ENCODE results near the gene GSTCD.
"Not testable (repeated sequence)": the region's sequence is repeated elsewhere in the genome, so short reads cannot be mapped to it uniquely, and the experiment has no call there.

The GSTCD gene

GRCh38 chr4:105708181-105709080, at the start of gene GSTCD, which contains the start of gene INTS12:
GSTCD (plus strand) TSS chr4:105708784; CDS start chr4:105717614, 8,830 bp downstream.
INTS12 (minus strand) TSS chr4:105708689; CDS start chr4:105700005, 8,684 bp downstream.
- peak; percentile 85 for DNase-seq (ENCODE audit: low read depth)

GRCh38 chr4:105659190-105659589, 49.4 kb upstream of the GSTCD start:
- no peak for DNase-seq (ENCODE audit: low read depth)

- no peak for DNase-seq (ENCODE audit: low read depth)
These were observed 47.6 kb upstream of the GSTCD start for GRCh38 chr4:105661028-105661427.

- DNase-seq (ENCODE audit: low read depth): no peak
These were observed 45.5 kb upstream of the GSTCD start for GRCh38 chr4:105662935-105663675.

- DNase-seq (ENCODE audit: low read depth): peak; percentile 3
These were observed 41.9 kb upstream of the GSTCD start for GRCh38 chr4:105666693-105667092.

- DNase-seq (ENCODE audit: low read depth): no peak
These were observed 37.9 kb upstream of the GSTCD start for GRCh38 chr4:105670684-105671083.

GRCh38 chr4:105671301-105671700, 37.3 kb upstream of the GSTCD start:
- no peak for DNase-seq (ENCODE audit: low read depth)

GRCh38 chr4:105674011-105674410, 34.6 kb upstream of the GSTCD start:
- DNase-seq (ENCODE audit: low read depth): no peak

GRCh38 chr4:105677709-105678108, 30.9 kb upstream of the GSTCD start:
- no peak for DNase-seq (ENCODE audit: low read depth)

- no peak for DNase-seq (ENCODE audit: low read depth)
These were observed 29.4 kb upstream of the GSTCD start for GRCh38 chr4:105679186-105679585.

- DNase-seq (ENCODE audit: low read depth): no peak
These were observed 25.5 kb upstream of the GSTCD start for GRCh38 chr4:105683038-105683437.

GRCh38 chr4:105686571-105686970, 22.0 kb upstream of the GSTCD start:
- DNase-seq (ENCODE audit: low read depth): no peak

GRCh38 chr4:105694812-105695211, 13.8 kb upstream of the GSTCD start:
- not testable (repeated sequence) for DNase-seq (ENCODE audit: low read depth)

GRCh38 chr4:105695832-105696231, 12.8 kb upstream of the GSTCD start:
- DNase-seq (ENCODE audit: low read depth): not testable (repeated sequence)

GRCh38 chr4:105698607-105699006, 10.0 kb upstream of the GSTCD start:
- no peak for DNase-seq (ENCODE audit: low read depth)

GRCh38 chr4:105707782-105708180, 803 bp upstream of the GSTCD start:
- DNase-seq (ENCODE audit: low read depth): no peak

- DNase-seq (ENCODE audit: low read depth): no peak
These were observed 482 bp downstream of the GSTCD start for GRCh38 chr4:105709081-105709450.

- no peak for DNase-seq (ENCODE audit: low read depth)
These were observed 1.5 kb downstream of the GSTCD start for GRCh38 chr4:105710012-105710600.

- no peak for DNase-seq (ENCODE audit: low read depth)
These were observed 2.1 kb downstream of the GSTCD start for GRCh38 chr4:105710678-105711077.

- no peak for DNase-seq (ENCODE audit: low read depth)
These were observed 4.2 kb downstream of the GSTCD start for GRCh38 chr4:105712766-105713165.

- no peak for DNase-seq (ENCODE audit: low read depth)
These were observed 5.5 kb downstream of the GSTCD start for GRCh38 chr4:105714071-105714521.

GRCh38 chr4:105714932-105715331, 6.3 kb downstream of the GSTCD start:
- DNase-seq (ENCODE audit: low read depth): no peak
